HG03097 (cell line): ENCODE data around the gene ARHGAP5.

ENCODE experiments used
- ATAC-seq: cut with Tn5 transposase; IDR thresholded peaks from one replicate; pipeline ENCODE4 v1.9.1; 2021; ENCODE audit not compliant: unreplicated experiment, low FRiP score

The ARHGAP5 gene

DNA sequence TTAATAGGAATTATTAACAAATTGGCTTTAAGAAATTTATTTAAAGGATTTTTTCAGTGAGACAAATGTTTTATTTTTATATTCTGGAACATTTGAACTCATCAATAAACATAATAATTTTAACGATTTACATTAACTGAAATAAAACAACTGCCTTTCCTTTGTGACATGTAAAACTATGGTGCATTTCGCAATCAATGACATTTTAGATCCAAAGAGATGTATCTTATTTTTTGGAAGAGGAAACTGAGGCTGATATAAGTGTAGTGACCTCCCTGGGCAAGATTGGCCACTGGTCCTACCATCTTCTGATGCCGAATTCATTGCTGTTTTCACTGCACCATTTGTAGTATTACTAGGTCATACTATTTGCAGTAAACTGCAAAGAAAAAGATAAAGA, 128.4 kb downstream of the ARHGAP5 start:
- ATAC-seq = no peak

DNA sequence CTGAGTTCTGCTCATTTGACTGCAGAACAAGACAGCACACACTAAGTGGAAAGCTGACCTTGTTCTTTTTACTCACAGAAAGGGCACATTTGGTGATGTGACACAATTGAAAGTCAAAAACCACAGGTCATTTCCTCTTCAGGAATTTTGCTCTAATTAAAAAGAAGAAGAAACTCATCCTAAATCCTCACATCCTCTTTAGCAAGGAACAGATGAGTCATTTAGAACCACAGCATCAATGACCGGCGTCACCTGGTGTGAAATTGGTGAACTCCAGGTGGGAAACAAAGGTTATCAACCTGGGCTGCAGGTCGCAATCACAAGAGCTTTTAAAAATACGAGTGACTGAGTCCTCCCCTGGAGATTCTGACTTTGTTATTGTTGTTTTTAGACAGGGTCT, 128.9 kb downstream of the ARHGAP5 start:
- ATAC-seq = no peak

DNA sequence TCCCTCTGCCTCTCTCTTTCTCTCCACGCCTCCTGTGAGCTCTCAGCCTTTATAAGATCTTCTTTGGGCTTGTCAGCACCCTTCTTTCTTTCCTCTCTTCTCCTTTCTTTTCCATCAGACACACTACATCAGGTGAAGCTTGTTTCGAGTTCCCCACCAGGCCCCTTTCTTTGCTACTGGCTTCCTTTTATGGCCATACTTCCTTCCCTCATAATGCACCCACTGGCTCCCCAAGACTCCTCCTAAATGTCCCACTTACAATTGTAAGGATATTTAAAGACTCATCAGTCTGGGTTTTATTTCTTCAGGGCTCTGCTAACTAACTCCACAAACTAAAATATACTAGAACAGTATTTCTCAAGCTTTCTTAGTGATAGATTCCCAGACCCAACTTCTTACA, 129.4 kb downstream of the ARHGAP5 start:
- ATAC-seq = no peak

DNA sequence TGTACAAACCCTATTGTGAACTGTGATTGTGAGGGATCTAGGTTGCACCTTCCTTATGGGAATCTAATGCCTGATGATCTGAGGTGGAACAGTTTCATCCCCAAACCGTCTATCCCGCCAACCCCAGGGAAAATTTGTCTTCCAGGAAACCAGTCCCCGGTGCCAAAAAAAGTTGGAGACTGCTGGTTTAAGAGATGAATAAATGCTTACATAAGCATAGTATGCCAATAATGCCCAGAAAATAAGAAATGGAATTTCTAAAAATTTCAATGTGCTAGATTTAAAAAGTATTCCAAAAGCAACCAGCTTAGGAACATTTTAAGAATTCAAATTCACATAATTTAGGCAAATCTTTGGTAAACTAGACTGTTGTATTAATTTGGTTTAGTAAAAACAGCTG, 131.4 kb downstream of the ARHGAP5 start:
- no peak for ATAC-seq
